Sigmoid colon (tissue), 7 donors: ENCODE measurements around the gene HSPG2. TPM values are rescaled to one million over a fixed set of nuclear protein-coding genes. Genes with fewer than 3 reads are reported as not detected.

Experiments used
- DNase-seq: peaks from one replicate; pipeline ENCODE4 v3.0.0-alpha.2; 2019
- H3K27ac ChIP-seq, 4 donors: fragments of 200-600 bp; sonication (generic); one replicate each; pipeline ENCODE4 v1.5.1; 2016 to 2019; ENCODE audit warnings: mild to moderate bottlenecking in 1 of 4
- H3K27me3 ChIP-seq, 3 donors: fragments of 200-600 bp; sonication (generic); one replicate each; pipeline ENCODE4 v1.5.1; 2019; ENCODE audit warnings: mild to moderate bottlenecking in 1 of 3
- H3K36me3 ChIP-seq, 4 donors: fragments of 200-600 bp; sonication (generic); one replicate each; pipeline ENCODE4 v1.5.1; 2016 to 2019
- H3K4me1 ChIP-seq, 4 donors: fragments of 200-600 bp; sonication (generic); one replicate each; pipeline ENCODE4 v1.5.1; 2017 to 2019
- H3K4me3 ChIP-seq, 4 donors: fragments of 200-600 bp; sonication (generic); one replicate each; pipeline ENCODE4 v1.5.1; 2017 to 2019; ENCODE audit warnings: mild to moderate bottlenecking in 2 of 4, moderate library complexity in 1 of 4
- H3K9me3 ChIP-seq, 4 donors: fragments of 200-600 bp in 3 of 4; sonication (generic) in 3 of 4; one replicate each; pipeline versions ENCODE4 v1.5.1 to v1.6.1; 2013 to 2019
- EP300 ChIP-seq, 4 donors: sonication (generic); formaldehyde crosslinking; IDR thresholded peaks; one replicate each; pipeline ENCODE4 v1.6.1; 2017; ENCODE audit warnings: antibody characterized with exemption in 4 of 4
- POLR2A ChIP-seq, 2 donors: fragments of 450-650 bp; IDR thresholded peaks; one replicate each; pipeline ENCODE4 v1.6.1; 2016; ENCODE audit warnings: antibody characterized with exemption in 2 of 2, mild to moderate bottlenecking in 2 of 2, moderate library complexity in 2 of 2
- POLR2AphosphoS5 ChIP-seq, 4 donors: sonication (generic); formaldehyde crosslinking; IDR thresholded peaks; one replicate each; pipeline ENCODE4 v1.6.1; 2017; ENCODE audit warnings: antibody characterized with exemption in 4 of 4
- WGBS, 2 donors: extraction: QIAGEN DNeasy Blood & Tissue Kit; methylation state at CpG; one replicate each; pipeline ENCODE4 v1.1.7; 2013; 5-methylcytosine and 5-hydroxymethylcytosine counted together
- intact Hi-C: fragments of 100-400 bp; cut with DNase I; formaldehyde crosslinking; loops from one replicate; pipeline ENCODE4 v1.15.1; 2023
- polyA plus RNA-seq, 3 donors: library from polyadenylated mRNA; stranded (reverse); fragments of 200-250 nt; gene quantifications; one replicate each; pipeline ENCODE4 v1.2.3, GENCODE V29; 2013
- total RNA-seq, 4 donors: library from RNA; depleted of rRNA; stranded (reverse); fragments of >200 nt; gene quantifications; one replicate each; pipeline ENCODE4 v1.1.0, GENCODE V29; 2016
- TF ChIP-seq, protein P1 (sequence below), 4 experiments: fragments of 450-650 bp in 3 of 4; fragments of 200-600 bp in 1 of 4; IDR thresholded peaks; one replicate each; pipeline ENCODE4 v1.5.1; 2016 to 2019; ENCODE audit warnings: antibody characterized with exemption in 4 of 4, mild to moderate bottlenecking in 3 of 4, moderate library complexity in 2 of 4
- donor health status: healthy with polysubstance abuse.
- donor health status: Bipolar disorder and iron deficiency.
- donor health status: healthy.

Gene HSPG2
- total and polyA plus RNA-seq, 7 donors, result 6.0 to 761 (median 104) TPM

GRCh38 chr1:21825393-21825792 is 111.7 kb downstream of the HSPG2 start:
- DNase-seq, result no peak
- Histone ChIP-seq H3K27me3 (no peaks in the 10 kb centered on the region), H3K4me1 (no peaks in the 10 kb centered on the region), H3K27ac (no peak overlapping the region), H3K36me3 (peaks cover 71 to 100% (median 93%) of the 10 kb centered on the region in 4 donors), H3K4me3 (no peak overlapping the region), H3K9me3 (no peaks in the 10 kb centered on the region)
- TF ChIP-seq POLR2A (IDR thresholded peaks at IDR 0.05), result no peak
- no peak for TF ChIP-seq EP300 (IDR thresholded peaks at IDR 0.05)
- TF ChIP-seq, protein P1, sequence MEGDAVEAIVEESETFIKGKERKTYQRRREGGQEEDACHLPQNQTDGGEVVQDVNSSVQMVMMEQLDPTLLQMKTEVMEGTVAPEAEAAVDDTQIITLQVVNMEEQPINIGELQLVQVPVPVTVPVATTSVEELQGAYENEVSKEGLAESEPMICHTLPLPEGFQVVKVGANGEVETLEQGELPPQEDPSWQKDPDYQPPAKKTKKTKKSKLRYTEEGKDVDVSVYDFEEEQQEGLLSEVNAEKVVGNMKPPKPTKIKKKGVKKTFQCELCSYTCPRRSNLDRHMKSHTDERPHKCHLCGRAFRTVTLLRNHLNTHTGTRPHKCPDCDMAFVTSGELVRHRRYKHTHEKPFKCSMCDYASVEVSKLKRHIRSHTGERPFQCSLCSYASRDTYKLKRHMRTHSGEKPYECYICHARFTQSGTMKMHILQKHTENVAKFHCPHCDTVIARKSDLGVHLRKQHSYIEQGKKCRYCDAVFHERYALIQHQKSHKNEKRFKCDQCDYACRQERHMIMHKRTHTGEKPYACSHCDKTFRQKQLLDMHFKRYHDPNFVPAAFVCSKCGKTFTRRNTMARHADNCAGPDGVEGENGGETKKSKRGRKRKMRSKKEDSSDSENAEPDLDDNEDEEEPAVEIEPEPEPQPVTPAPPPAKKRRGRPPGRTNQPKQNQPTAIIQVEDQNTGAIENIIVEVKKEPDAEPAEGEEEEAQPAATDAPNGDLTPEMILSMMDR (IDR thresholded peaks at IDR 0.05), result no peak
- no peak for TF ChIP-seq POLR2AphosphoS5 (IDR thresholded peaks at IDR 0.05)
- WGBS, 2 donors, result 92 to 94% methylated on average over 7 of the region's 7 CpGs
- intact Hi-C loops, result no loop called here

DNA sequence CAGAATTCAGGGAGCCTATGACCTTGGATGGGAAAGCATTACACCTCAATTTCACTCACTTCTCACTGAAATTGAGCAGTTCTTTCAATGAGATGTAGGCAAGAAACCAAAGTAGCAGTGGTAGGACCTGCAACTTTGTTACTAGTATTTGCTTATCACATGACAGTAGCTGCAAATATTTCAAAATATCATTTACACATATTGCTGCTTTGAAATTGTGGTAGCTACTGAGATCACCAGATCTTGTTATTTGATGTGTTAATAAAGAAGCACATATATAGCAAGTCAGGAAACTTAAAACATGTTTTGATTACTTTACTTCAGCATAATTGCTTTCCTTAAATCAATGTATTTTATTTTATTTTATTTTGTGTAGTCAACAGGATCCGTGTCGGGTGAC is 112.2 kb downstream of the HSPG2 start:
- H3K4me1 ChIP-seq, result no peaks in the 10 kb centered on the region
- no peaks in the 10 kb centered on the region for H3K9me3 ChIP-seq
- WGBS, 2 donors, result 91 to 92% methylated on average over 2 of the region's 2 CpGs
- intact Hi-C loops, result no loop called here
- H3K36me3 ChIP-seq, result peaks cover 67 to 96% (median 89%) of the 10 kb centered on the region in 4 donors
- no peak for DNase-seq
- H3K27me3 ChIP-seq, result no peaks in the 10 kb centered on the region
- H3K4me3 ChIP-seq, result no peak overlapping the region
- TF ChIP-seq POLR2A (IDR thresholded peaks at IDR 0.05) (no peak), EP300 (IDR thresholded peaks at IDR 0.05) (no peak), POLR2AphosphoS5 (IDR thresholded peaks at IDR 0.05) (no peak)
- TF ChIP-seq, protein P1 (IDR thresholded peaks at IDR 0.05), result no peak
- H3K27ac ChIP-seq, result no peak overlapping the region

- WGBS, 2 donors, result 89 to 94% methylated on average over 22 of the region's 22 CpGs
- Histone ChIP-seq H3K9me3 (no peaks in the 10 kb centered on the region), H3K4me1 (peaks cover 0 to under 1% (median 0%) of the 10 kb centered on the region in 4 donors), H3K27me3 (no peaks in the 10 kb centered on the region), H3K4me3 (no peak overlapping the region), H3K27ac (no peak overlapping the region), H3K36me3 (peaks cover 59 to 88% (median 83%) of the 10 kb centered on the region in 4 donors)
- DNase-seq, result no peak
- intact Hi-C loops, result no loop called here
- TF ChIP-seq EP300 (IDR thresholded peaks at IDR 0.05), result no peak
- TF ChIP-seq POLR2AphosphoS5 (IDR thresholded peaks at IDR 0.05), result no peak
- TF ChIP-seq, protein P1 (IDR thresholded peaks at IDR 0.05), result no peak
- no peak for TF ChIP-seq POLR2A (IDR thresholded peaks at IDR 0.05)
These were observed 113.0 kb downstream of the HSPG2 start for GRCh38 chr1:21823980-21824702.

DNA sequence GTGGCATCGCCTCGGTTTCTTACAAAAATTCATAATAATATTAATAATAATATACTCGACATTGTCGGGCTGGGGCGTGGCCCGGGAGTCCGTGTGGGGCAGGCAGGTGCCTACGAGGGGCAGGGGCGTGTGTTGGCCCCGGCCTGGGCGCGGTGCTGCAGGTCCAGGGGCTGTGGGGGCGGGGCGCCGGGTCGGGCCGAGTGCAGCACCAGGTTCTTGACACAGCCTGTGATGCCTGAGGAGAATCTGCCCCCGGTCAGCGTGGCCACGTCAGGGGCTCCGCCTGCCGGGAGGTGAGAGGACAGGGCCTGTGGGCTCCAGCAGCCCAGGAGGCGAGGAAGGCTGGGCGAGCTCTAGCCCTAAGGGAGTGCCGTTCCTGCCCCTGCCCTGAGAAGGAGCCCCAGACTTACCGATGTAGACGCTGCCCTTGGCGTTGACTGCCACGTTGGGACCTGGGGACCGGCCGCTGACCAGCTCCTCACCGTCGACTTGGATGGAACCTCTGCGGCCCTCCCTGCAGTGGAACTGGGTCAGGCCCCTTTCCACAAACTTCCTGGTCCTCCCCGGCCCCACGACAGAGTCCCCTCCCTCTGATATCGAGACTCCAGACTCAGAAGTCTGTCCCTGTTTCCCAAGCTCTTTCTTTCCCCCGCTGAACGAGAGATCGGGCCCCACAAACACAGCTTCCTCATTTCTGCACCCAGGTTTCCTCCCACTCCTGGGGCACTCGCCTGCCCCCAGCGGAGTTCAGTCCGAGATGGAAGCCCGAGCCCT is 113.7 kb downstream of the HSPG2 start:
- Histone ChIP-seq H3K9me3 (no peaks in the 10 kb centered on the region), H3K4me3 (no peak overlapping the region), H3K36me3 (peaks cover 52 to 81% (median 76%) of the 10 kb centered on the region in 4 donors), H3K27me3 (no peaks in the 10 kb centered on the region), H3K4me1 (peaks cover 0 to 4% (median 2%) of the 10 kb centered on the region in 4 donors), H3K27ac (peak overlapping the region in 1 of 4 donors; percentile 6)
- no peak for DNase-seq
- TF ChIP-seq, protein P1 (IDR thresholded peaks at IDR 0.05), result no peak
- TF ChIP-seq POLR2A (IDR thresholded peaks at IDR 0.05) (no peak), EP300 (IDR thresholded peaks at IDR 0.05) (no peak), POLR2AphosphoS5 (IDR thresholded peaks at IDR 0.05) (no peak)
- WGBS, 2 donors, result 76 to 83% methylated on average over 44 of the region's 44 CpGs
- intact Hi-C loops, result no loop called here
